Measurements from ENCODE around the gene CALM3.

Gene CALM3

GRCh38 chr19:46606681-46607447 lies 5.7 kb downstream of the CALM3 start:
- Mint-ChIP-seq H3K36me3 (peaks cover 87% of the 10 kb centered on the region), H3K9me3 (no peaks in the 10 kb centered on the region), H3K4me1 (peaks cover 74% of the 10 kb centered on the region), H3K27ac (peak overlapping the region; percentile 15), H3K4me3 (no peak overlapping the region)
- DNase-seq (ENCODE audit: low spot score in 2 of 2) (no peak), ATAC-seq (no peak)

GRCh38 chr19:46607448-46607841 lies 6.3 kb downstream of the CALM3 start:
- DNase-seq (ENCODE audit: low spot score in 2 of 2) (no peak), ATAC-seq (no peak)
- peaks cover 86% of the 10 kb centered on the region for H3K36me3 Mint-ChIP-seq
- H3K9me3 Mint-ChIP-seq, result no peaks in the 10 kb centered on the region
- H3K4me3 Mint-ChIP-seq, result no peak overlapping the region
- H3K27ac Mint-ChIP-seq, result peak overlapping the region; percentile 26
- H3K4me1 Mint-ChIP-seq, result peaks cover 74% of the 10 kb centered on the region

- H3K4me3 Mint-ChIP-seq, result no peak overlapping the region
- DNase-seq (ENCODE audit: low spot score in 2 of 2), result no peak
Observed at GRCh38 chr19:46608178-46608577, 7.0 kb downstream of the CALM3 start.

GRCh38 chr19:46608581-46609345 lies 7.6 kb downstream of the CALM3 start:
- H3K36me3 Mint-ChIP-seq, result peaks cover 77% of the 10 kb centered on the region

More at GRCh38 chr19:46608178-46608577, 7.0 kb downstream of the CALM3 start:
- H3K4me1 Mint-ChIP-seq, result peaks cover 71% of the 10 kb centered on the region
- H3K9me3 Mint-ChIP-seq, result no peaks in the 10 kb centered on the region
- peaks cover 81% of the 10 kb centered on the region for H3K36me3 Mint-ChIP-seq
- peak overlapping the region; percentile 26 for H3K27ac Mint-ChIP-seq
- no peak for ATAC-seq

GRCh38 chr19:46609511-46610412 lies 8.6 kb downstream of the CALM3 start:
- no peak for ATAC-seq
- peaks cover 67% of the 10 kb centered on the region for H3K4me1 Mint-ChIP-seq

More at GRCh38 chr19:46608581-46609345, 7.6 kb downstream of the CALM3 start:
- Mint-ChIP-seq H3K4me3 (no peak overlapping the region), H3K9me3 (no peaks in the 10 kb centered on the region), H3K4me1 (peaks cover 70% of the 10 kb centered on the region), H3K27ac (no peak overlapping the region)
- no peak for DNase-seq (ENCODE audit: low spot score in 2 of 2)
- ATAC-seq, result no peak

GRCh38 chr19:46610413-46610775 lies 9.3 kb downstream of the CALM3 start:
- peaks cover 72% of the 10 kb centered on the region for H3K36me3 Mint-ChIP-seq
- ATAC-seq (no peak), DNase-seq (ENCODE audit: low spot score in 2 of 2) (no peak)
- no peak overlapping the region for H3K4me3 Mint-ChIP-seq
- H3K4me1 Mint-ChIP-seq, result peaks cover 62% of the 10 kb centered on the region
- H3K27ac Mint-ChIP-seq, result peak overlapping the region; percentile 83
- no peaks in the 10 kb centered on the region for H3K9me3 Mint-ChIP-seq

More at GRCh38 chr19:46609511-46610412, 8.6 kb downstream of the CALM3 start:
- no peak for DNase-seq (ENCODE audit: low spot score in 2 of 2)
- Mint-ChIP-seq H3K9me3 (no peaks in the 10 kb centered on the region), H3K27ac (no peak overlapping the region), H3K36me3 (peaks cover 77% of the 10 kb centered on the region), H3K4me3 (no peak overlapping the region)

- DNase-seq (ENCODE audit: low spot score in 2 of 2), result no peak
- Mint-ChIP-seq H3K4me1 (peaks cover 66% of the 10 kb centered on the region), H3K36me3 (peaks cover 64% of the 10 kb centered on the region), H3K4me3 (peak overlapping the region; percentile 37), H3K27ac (peak overlapping the region; percentile 83), H3K9me3 (no peaks in the 10 kb centered on the region)
- ATAC-seq, result peak; percentile 4
Observed at GRCh38 chr19:46610851-46611770, 10.0 kb downstream of the CALM3 start.

- ATAC-seq (no peak), DNase-seq (ENCODE audit: low spot score in 2 of 2) (no peak)
- Mint-ChIP-seq H3K27ac (peak overlapping the region; percentile 83), H3K4me3 (peak overlapping the region; percentile 37), H3K36me3 (peaks cover 58% of the 10 kb centered on the region), H3K4me1 (peaks cover 73% of the 10 kb centered on the region), H3K9me3 (no peaks in the 10 kb centered on the region)
Observed at GRCh38 chr19:46611776-46612175, 10.6 kb downstream of the CALM3 start.

GRCh38 chr19:46613525-46613924 lies 12.4 kb downstream of the CALM3 start:
- H3K4me1 Mint-ChIP-seq, result peaks cover 68% of the 10 kb centered on the region
- H3K4me3 Mint-ChIP-seq, result no peak overlapping the region
- DNase-seq (ENCODE audit: low spot score in 2 of 2), result no peak
- H3K9me3 Mint-ChIP-seq, result no peaks in the 10 kb centered on the region
- ATAC-seq, result no peak
- no peak overlapping the region for H3K27ac Mint-ChIP-seq
- H3K36me3 Mint-ChIP-seq, result peaks cover 40% of the 10 kb centered on the region

- DNase-seq (ENCODE audit: low spot score in 2 of 2) (peak; percentile 85 to 91), ATAC-seq (peak; percentile 80)
- Mint-ChIP-seq H3K27ac (peak overlapping the region; percentile 69), H3K9me3 (no peaks in the 10 kb centered on the region), H3K36me3 (peaks cover 33% of the 10 kb centered on the region), H3K4me1 (peaks cover 66% of the 10 kb centered on the region), H3K4me3 (peak overlapping the region; percentile 24)
Observed at GRCh38 chr19:46614114-46614722, 13.1 kb downstream of the CALM3 start.

GRCh38 chr19:46615966-46616365 lies 14.8 kb downstream of the CALM3 start:
- Mint-ChIP-seq H3K4me1 (peaks cover 61% of the 10 kb centered on the region), H3K27ac (no peak overlapping the region), H3K4me3 (no peak overlapping the region), H3K9me3 (no peaks in the 10 kb centered on the region), H3K36me3 (peaks cover 16% of the 10 kb centered on the region)
- ATAC-seq, result no peak
- no peak for DNase-seq (ENCODE audit: low spot score in 2 of 2)

- peak overlapping the region; percentile 87 for H3K27ac Mint-ChIP-seq
Observed at GRCh38 chr19:46616631-46617322, 15.6 kb downstream of the CALM3 start.

GRCh38 chr19:46617601-46618000 lies 16.5 kb downstream of the CALM3 start:
- H3K36me3 Mint-ChIP-seq, result peaks cover under 1% of the 10 kb centered on the region
- H3K9me3 Mint-ChIP-seq, result no peaks in the 10 kb centered on the region
- peak overlapping the region; percentile 61 for H3K4me3 Mint-ChIP-seq
- DNase-seq (ENCODE audit: low spot score in 2 of 2) (no peak), ATAC-seq (no peak)
- H3K4me1 Mint-ChIP-seq, result peaks cover 51% of the 10 kb centered on the region
- peak overlapping the region; percentile 87 for H3K27ac Mint-ChIP-seq

More at GRCh38 chr19:46616631-46617322, 15.6 kb downstream of the CALM3 start:
- DNase-seq (ENCODE audit: low spot score in 2 of 2) (peak in 1 of 2 donors; percentile 60), ATAC-seq (peak; percentile 42)
- Mint-ChIP-seq H3K36me3 (peaks cover 8% of the 10 kb centered on the region), H3K4me3 (peak overlapping the region; percentile 61), H3K4me1 (peaks cover 59% of the 10 kb centered on the region), H3K9me3 (no peaks in the 10 kb centered on the region)
